ENCODE measurements around the gene GNB3.
"Not testable (repeated sequence)": the region's sequence is repeated elsewhere in the genome, so short reads cannot be mapped to it uniquely, and the experiment has no call there.

Gene GNB3

GRCh38 chr12:6887460-6887859, 46.7 kb downstream of the GNB3 start:
- DNase-seq = no peak

- DNase-seq = no peak
These were observed 47.6 kb downstream of the GNB3 start for GRCh38 chr12:6888360-6888759.

- not testable (repeated sequence) for DNase-seq
These were observed 48.1 kb downstream of the GNB3 start for GRCh38 chr12:6888794-6889193.

GRCh38 chr12:6889775-6890573, 49.2 kb downstream of the GNB3 start:
- DNase-seq = not testable (repeated sequence)

DNA sequence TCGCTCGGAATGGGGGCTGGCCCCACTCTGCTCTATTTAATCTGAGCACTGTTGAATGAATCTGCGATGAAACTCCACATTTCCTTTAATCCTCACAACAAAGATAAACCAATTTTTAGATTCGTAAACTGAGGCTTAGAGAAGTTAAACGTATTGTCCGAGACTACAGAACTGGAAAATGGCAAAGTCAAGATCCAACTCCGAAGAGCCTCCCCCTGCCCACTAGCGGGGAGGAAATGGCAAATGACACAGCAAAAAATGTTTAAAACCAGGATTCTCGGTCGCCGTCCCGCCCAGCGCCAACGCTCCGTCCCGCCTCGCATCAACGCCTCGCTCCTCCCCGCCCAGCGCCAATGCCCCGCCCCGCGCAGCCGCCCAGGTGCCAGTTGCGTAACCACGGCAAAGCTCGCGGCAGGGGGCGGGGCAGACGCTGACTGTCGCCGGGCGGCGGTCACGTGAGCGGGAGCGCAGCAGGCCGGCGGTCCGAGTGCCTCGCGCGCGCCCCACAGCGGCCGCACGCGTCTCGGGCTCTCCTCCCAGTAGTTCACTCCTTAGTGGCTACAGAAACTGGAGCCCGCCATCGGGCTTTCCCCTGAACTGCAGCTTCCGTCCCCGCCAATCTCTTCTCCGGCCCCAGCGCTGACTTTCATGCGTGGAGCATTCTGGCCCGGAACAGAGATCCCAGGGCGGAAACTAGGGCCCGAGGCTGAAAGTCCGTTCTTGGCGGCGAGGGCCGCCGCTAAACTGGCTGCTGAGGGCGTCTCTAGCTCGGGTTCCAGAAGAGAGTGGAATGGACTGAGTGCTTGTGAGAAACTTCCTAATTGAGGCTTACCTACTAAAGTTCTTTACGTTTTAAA, 50.3 kb downstream of the GNB3 start:
- peak; percentile 94 for DNase-seq

DNA sequence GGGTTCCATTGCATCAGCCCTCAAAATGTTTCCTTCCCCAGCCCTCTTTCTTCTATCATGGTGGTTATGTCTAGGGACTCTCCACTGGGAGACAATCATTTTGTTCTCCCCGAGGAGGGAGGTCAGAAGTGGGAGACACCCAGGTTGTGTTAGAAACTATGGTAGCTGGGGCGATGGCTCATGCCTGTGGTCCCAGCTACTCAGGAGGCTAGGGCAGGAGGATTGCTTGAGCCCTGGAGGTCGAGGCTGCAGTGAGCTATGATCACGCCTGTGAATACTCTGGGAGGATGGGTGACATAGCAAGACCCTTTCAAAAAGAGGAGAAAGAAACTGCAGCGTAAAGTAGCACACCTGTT, 50.9 kb downstream of the GNB3 start:
- no peak for DNase-seq

- not testable (repeated sequence) for DNase-seq
These were observed 52.0 kb downstream of the GNB3 start for GRCh38 chr12:6892683-6893082.

GRCh38 chr12:6894321-6894720, 53.6 kb downstream of the GNB3 start:
- DNase-seq = no peak
